ENCODE measurements around the gene IGDCC3. TPM values are rescaled to one million over a fixed set of nuclear protein-coding genes. Genes with fewer than 3 reads are reported as not detected.
A peak's percentile ranks its signal among the peaks of the same experiment; 100 is the strongest.

Gene IGDCC3
- total RNA-seq, 1 experiment from 2014 or later = 38.3 TPM

GRCh38 chr15:65412556-65412955 is 34.8 kb upstream of the IGDCC3 start:
- Histone ChIP-seq H3K27me3 (ENCODE audit: control insufficient read depth, insufficient read depth, low read length) (no peaks in the 10 kb centered on the region), H3K4me3 (ENCODE audit: insufficient read depth, low read depth, low read length) (no peak overlapping the region)

GRCh38 chr15:65411465-65412071 is 33.8 kb upstream of the IGDCC3 start:
- Histone ChIP-seq H3K27me3 (ENCODE audit: control insufficient read depth, insufficient read depth, low read length) (no peaks in the 10 kb centered on the region), H3K36me3 (replicated peaks; ENCODE audit: control insufficient read depth, insufficient read depth, low read length) (no peaks in the 10 kb centered on the region), H3K4me3 (ENCODE audit: insufficient read depth, low read depth, low read length) (no peak overlapping the region)
- no peak for DNase-seq

More at GRCh38 chr15:65412556-65412955, 34.8 kb upstream of the IGDCC3 start:
- no peaks in the 10 kb centered on the region for H3K36me3 ChIP-seq (replicated peaks; ENCODE audit: control insufficient read depth, insufficient read depth, low read length)
- no peak for DNase-seq

GRCh38 chr15:65410972-65411371 is 33.2 kb upstream of the IGDCC3 start:
- Histone ChIP-seq H3K4me3 (ENCODE audit: insufficient read depth, low read depth, low read length) (no peak overlapping the region), H3K27me3 (ENCODE audit: control insufficient read depth, insufficient read depth, low read length) (no peaks in the 10 kb centered on the region), H3K36me3 (replicated peaks; ENCODE audit: control insufficient read depth, insufficient read depth, low read length) (no peaks in the 10 kb centered on the region)
- DNase-seq = no peak

GRCh38 chr15:65410036-65410435 is 32.2 kb upstream of the IGDCC3 start:
- Histone ChIP-seq H3K36me3 (replicated peaks; ENCODE audit: control insufficient read depth, insufficient read depth, low read length) (no peaks in the 10 kb centered on the region), H3K27me3 (ENCODE audit: control insufficient read depth, insufficient read depth, low read length) (no peaks in the 10 kb centered on the region), H3K4me3 (ENCODE audit: insufficient read depth, low read depth, low read length) (no peak overlapping the region)
- no peak for DNase-seq

- H3K36me3 ChIP-seq (replicated peaks; ENCODE audit: control insufficient read depth, insufficient read depth, low read length) = no peaks in the 10 kb centered on the region
- no peaks in the 10 kb centered on the region for H3K27me3 ChIP-seq (ENCODE audit: control insufficient read depth, insufficient read depth, low read length)
- no peak for DNase-seq
- H3K4me3 ChIP-seq (ENCODE audit: insufficient read depth, low read depth, low read length) = no peak overlapping the region
Observed at GRCh38 chr15:65409036-65409631, 31.3 kb upstream of the IGDCC3 start.

- H3K36me3 ChIP-seq (replicated peaks; ENCODE audit: control insufficient read depth, insufficient read depth, low read length) = no peaks in the 10 kb centered on the region
- no peaks in the 10 kb centered on the region for H3K27me3 ChIP-seq (ENCODE audit: control insufficient read depth, insufficient read depth, low read length)
- H3K4me3 ChIP-seq (ENCODE audit: insufficient read depth, low read depth, low read length) = no peak overlapping the region
- DNase-seq = no peak
Observed at GRCh38 chr15:65408324-65409035, 30.7 kb upstream of the IGDCC3 start.

GRCh38 chr15:65406424-65407000 is 28.7 kb upstream of the IGDCC3 start:
- Histone ChIP-seq H3K27me3 (ENCODE audit: control insufficient read depth, insufficient read depth, low read length) (no peaks in the 10 kb centered on the region), H3K36me3 (replicated peaks; ENCODE audit: control insufficient read depth, insufficient read depth, low read length) (no peaks in the 10 kb centered on the region), H3K4me3 (ENCODE audit: insufficient read depth, low read depth, low read length) (no peak overlapping the region)
- DNase-seq = no peak

- peak; percentile 58 for DNase-seq
- Histone ChIP-seq H3K36me3 (replicated peaks; ENCODE audit: control insufficient read depth, insufficient read depth, low read length) (no peaks in the 10 kb centered on the region), H3K27me3 (ENCODE audit: control insufficient read depth, insufficient read depth, low read length) (no peaks in the 10 kb centered on the region), H3K4me3 (ENCODE audit: insufficient read depth, low read depth, low read length) (no peak overlapping the region)
Observed at GRCh38 chr15:65405791-65406423, 28.1 kb upstream of the IGDCC3 start.

- no peaks in the 10 kb centered on the region for H3K27me3 ChIP-seq (ENCODE audit: control insufficient read depth, insufficient read depth, low read length)
- no peak overlapping the region for H3K4me3 ChIP-seq (ENCODE audit: insufficient read depth, low read depth, low read length)
- DNase-seq = peak; percentile 80
- H3K36me3 ChIP-seq (replicated peaks; ENCODE audit: control insufficient read depth, insufficient read depth, low read length) = no peaks in the 10 kb centered on the region
Observed at GRCh38 chr15:65404186-65404872, 26.5 kb upstream of the IGDCC3 start.

- H3K4me3 ChIP-seq (ENCODE audit: insufficient read depth, low read depth, low read length) = no peak overlapping the region
- peaks cover under 1% of the 10 kb centered on the region; the same call in 1 of the 2 replicates for H3K27me3 ChIP-seq (ENCODE audit: control insufficient read depth, insufficient read depth, low read length)
- no peaks in the 10 kb centered on the region for H3K36me3 ChIP-seq (replicated peaks; ENCODE audit: control insufficient read depth, insufficient read depth, low read length)
- no peak for DNase-seq
Observed at GRCh38 chr15:65402961-65403360, 25.2 kb upstream of the IGDCC3 start.

GRCh38 chr15:65401611-65402240 is 23.9 kb upstream of the IGDCC3 start:
- Histone ChIP-seq H3K4me3 (ENCODE audit: insufficient read depth, low read depth, low read length) (no peak overlapping the region), H3K27me3 (ENCODE audit: control insufficient read depth, insufficient read depth, low read length) (peaks cover 10% of the 10 kb centered on the region; the same call in 1 of the 2 replicates), H3K36me3 (replicated peaks; ENCODE audit: control insufficient read depth, insufficient read depth, low read length) (no peaks in the 10 kb centered on the region)
- no peak for DNase-seq

GRCh38 chr15:65400760-65401610 is 23.2 kb upstream of the IGDCC3 start:
- Histone ChIP-seq H3K4me3 (ENCODE audit: insufficient read depth, low read depth, low read length) (no peak overlapping the region), H3K36me3 (replicated peaks; ENCODE audit: control insufficient read depth, insufficient read depth, low read length) (no peaks in the 10 kb centered on the region), H3K27me3 (ENCODE audit: control insufficient read depth, insufficient read depth, low read length) (peaks cover 17% of the 10 kb centered on the region; the same call in 1 of the 2 replicates)
- DNase-seq = peak; percentile 96

GRCh38 chr15:65399997-65400396 is 22.2 kb upstream of the IGDCC3 start:
- Histone ChIP-seq H3K4me3 (ENCODE audit: insufficient read depth, low read depth, low read length) (no peak overlapping the region), H3K36me3 (replicated peaks; ENCODE audit: control insufficient read depth, insufficient read depth, low read length) (no peaks in the 10 kb centered on the region), H3K27me3 (ENCODE audit: control insufficient read depth, insufficient read depth, low read length) (peaks cover 26% of the 10 kb centered on the region; the same call in 1 of the 2 replicates)
- no peak for DNase-seq

All from H7 (cell line).